Muscle of arm (tissue), 12 donors: ENCODE measurements around the gene MSTO1. TPM values are rescaled to one million over a fixed set of nuclear protein-coding genes. Genes with fewer than 3 reads are reported as not detected.
"Not testable (repeated sequence)": the region's sequence is repeated elsewhere in the genome, so short reads cannot be mapped to it uniquely, and the experiment has no call there.

Source experiments
- DNase-seq: peaks from one replicate; pipeline ENCODE4 v3.0.0-alpha.2; 2013
- polyA plus RNA-seq, 12 donors: library from polyadenylated mRNA; unstranded; fragments of 120-200 nt; gene quantifications; one replicate each; pipeline ENCODE4 v1.2.1, GENCODE V29; 2013; ENCODE audit not compliant: insufficient read length in 12 of 12

The MSTO1 gene
- polyA plus RNA-seq, 12 donors = 25.1 to 50.8 (median 33.4) TPM; not detected in 1

DNA sequence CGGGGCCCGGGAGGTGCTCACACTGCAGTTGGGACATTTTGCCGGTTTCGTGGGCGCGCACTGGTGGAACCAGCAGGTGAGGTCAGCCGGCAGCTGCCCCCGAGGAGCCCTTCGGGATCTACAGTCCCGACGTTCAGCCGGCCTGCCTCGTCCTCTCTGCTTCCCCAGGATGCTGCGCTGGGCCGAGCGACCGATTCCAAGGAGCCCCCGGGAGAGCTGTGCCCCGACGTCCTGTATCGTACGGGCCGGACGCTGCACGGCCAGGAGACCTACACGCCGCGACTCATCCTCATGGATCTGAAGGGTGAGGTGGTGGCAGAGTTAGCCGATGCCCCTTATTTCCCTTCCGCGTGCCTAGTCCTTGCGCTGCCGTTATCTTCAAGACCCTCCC, 234 bp downstream of the MSTO1 start:
- DNase-seq = not testable (repeated sequence)

DNA sequence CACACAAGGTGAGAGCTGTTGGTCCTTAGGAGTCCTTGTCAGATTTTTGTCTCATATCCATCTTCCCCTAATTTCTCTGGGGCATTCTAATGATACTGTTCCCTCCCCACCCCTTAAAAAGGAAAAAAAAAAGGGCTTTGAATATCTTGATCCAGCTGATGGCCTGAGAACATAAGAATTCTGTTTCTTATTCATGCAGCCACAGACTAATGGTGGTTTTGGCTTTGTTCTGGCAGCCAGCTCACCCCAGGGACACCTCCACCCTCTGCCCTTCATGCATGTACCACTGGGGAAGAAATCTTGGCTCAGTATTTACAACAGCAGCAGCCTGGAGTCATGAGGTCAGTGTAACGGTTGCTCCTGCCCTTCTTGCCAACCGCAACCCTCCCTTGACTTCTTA, 3.2 kb downstream of the MSTO1 start:
- DNase-seq = not testable (repeated sequence)

DNA sequence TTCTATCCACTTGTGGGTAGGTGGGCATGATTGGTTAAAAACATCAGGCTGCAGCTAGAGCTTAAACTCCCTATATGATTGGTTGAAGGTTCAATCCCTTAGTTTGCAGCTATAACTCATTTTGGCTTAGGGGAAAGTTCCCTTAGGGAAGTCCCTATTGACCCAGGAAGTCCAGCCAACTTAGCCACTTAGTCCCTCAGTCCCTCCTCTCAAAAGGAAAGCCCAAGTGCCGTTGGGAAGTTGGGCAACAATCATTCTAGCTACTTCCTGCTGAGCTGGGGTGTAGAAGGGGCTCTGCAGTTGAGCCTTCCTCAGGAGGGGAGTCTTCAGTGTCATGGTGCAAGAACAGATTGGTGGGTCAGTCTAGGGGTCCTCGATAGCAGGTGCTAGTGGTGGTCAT, 12.2 kb downstream of the MSTO1 start:
- DNase-seq = no peak

DNA sequence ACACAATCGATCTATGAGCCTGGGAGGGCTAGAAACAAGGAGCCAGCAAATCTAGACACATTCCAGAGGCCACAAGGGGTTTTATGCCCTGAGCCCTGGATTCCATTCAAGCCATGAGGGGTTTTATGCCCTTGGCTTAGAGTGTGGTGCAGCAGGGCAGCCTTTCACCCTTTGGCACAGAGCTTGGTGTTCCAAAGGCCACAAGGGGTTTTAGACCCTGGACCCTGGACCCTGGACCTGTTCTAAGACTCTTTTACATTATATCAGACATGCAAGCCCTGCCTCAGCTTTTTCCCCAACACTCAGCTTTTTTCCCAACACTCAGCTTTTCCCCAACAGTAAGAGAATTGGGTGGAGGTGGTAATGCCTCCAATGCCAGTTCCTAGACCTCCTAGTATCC, 13.3 kb downstream of the MSTO1 start:
- no peak for DNase-seq

DNA sequence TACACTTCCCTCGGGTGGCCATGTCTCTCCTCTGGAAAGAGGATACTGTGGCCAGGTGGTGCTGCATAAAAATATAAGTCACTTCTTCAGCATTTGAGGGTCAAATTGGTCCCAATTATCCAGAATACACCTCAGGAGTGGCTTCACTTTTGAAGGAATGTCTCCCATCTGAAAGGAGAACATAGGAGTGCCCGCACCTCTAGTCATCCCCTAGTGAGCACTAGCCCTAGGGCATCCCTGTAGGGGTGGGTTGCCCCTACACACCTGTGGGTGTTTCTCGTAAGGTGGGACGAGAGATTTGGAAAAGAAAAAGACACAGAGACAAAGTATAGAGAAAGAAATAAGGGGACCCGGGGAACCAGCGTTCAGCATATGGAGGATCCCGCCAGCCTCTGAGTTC, 16.4 kb downstream of the MSTO1 start:
- not testable (repeated sequence) for DNase-seq

DNA sequence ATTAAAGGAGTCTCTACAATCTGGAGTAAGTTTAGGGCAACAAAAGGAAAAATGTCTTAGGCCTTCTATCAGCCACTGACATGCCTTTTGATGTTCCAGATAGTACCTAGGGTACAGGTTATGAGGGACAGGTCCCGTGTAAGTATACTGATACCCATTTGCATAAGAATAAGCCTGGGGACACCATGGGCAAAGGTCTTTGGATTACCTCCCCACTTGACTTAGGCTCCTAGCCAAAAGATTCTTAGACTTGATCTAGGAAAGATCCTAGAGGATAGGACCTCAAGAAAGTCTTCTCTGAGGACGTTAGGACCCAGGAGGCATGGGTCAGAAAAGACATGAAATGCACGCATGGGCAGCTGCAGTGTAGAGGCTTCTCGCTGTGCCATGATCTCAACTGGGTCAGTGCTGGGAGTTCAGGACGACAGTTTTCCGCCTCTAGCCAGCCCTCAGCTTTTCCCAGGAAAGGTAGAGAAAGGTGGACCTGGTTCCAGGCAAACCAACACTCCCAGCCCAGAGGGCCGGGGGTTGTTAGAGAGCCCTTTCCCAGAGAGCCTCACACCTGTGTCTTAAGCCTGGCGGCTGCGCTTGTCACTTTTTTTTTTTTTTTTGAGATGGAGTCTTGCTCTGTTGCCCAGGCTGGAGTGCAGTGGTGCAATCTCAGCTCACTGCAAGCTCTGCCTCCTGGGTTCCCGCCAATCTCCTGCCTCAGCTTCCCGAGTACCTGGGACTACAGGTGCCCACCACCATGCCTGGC, 26.6 kb downstream of the MSTO1 start:
- no peak for DNase-seq

DNA sequence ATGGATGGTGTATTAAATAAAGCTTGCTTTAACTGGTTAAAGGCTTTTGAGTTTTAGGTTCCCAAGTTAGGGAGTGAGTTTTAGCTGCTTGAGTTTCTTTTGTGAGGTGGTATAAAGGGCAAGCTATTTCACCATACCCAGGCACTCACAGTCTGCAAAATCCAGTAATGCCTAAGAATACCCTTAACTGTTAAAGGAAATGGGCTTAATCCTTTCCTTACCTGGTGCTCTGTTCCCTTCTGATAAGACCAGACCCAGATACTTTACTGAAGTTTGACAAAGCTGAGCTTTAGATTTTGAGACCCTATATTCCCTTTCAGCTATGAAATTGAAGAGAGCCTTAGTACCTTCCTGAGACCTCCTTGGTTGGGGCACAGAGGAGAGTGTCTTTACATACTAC, 30.3 kb downstream of the MSTO1 start:
- DNase-seq = no peak

DNA sequence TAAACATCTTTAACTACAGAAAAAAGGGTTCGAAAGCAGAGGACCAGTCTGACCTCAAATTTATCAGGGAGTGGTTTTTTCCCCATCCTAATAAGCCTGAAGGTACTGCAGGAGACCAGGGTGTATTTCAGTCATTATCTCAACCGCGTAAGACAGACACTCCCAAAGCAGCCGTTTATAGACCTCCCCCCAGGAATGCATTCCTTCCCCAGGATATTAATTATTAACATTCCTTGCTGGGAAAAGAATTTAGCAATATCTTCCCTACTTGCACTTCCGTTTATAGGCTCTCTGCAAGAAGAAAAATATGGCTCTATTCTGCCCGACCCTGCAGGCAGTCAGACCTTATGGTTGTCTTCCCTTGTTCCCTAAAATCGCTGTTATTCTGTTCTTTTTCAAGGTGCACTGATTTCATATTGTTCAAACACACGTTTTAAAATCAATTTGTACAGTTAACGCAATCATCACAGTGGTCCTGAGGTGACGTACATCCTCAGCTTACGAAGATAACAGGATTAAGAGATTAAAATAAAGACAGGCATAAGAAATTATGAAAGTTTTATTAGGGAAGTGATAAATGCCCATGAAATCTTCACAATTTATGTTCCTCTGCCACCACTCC, 32.7 kb downstream of the MSTO1 start:
- DNase-seq = not testable (repeated sequence)

DNA sequence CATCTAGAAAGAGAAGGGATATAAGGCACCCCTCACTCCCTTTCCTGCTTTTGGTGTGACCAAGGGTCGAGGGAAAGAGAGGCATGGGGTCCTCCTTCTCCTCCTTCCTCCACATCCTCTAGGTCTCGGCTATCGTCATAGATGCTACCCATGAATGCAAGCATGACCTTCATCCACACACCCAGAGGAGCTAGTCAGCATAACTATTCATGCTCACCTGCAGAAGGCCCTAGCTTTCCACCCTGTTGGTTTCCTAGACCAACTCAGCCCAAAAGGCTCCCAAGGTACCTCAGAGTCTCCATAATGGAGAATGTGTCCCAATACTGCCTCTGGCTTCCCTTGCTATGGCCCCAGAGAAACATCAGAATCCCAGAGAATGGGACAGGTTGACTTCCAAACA, 33.2 kb downstream of the MSTO1 start:
- DNase-seq = no peak

DNA sequence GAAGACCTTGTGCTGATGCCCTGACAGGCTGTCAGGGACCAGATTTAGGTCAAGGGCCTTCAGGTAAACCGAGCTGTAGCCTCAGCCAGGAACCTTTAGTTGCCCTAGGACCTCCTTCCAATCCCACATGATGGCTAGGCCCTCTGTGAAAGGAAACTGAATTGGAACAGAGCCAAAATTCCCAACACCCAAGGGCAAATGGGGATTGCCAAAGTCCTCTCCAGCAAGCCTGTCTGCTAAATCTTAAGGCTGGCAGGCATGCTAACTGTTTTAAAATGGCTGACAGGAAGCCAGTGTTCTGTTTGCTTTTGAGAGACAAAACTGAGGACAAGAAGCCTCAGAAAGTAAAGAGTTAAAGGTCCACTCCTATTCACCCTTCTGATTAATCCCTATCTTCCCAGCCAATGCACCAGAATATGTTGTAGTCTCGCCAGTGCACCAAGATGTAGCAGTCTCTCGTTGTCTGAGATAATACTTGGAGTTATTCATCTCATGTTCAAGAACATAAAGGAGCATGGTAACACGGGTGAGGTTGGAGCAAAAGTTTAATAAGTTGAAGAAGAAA, 35.1 kb downstream of the MSTO1 start:
- no peak for DNase-seq

DNA sequence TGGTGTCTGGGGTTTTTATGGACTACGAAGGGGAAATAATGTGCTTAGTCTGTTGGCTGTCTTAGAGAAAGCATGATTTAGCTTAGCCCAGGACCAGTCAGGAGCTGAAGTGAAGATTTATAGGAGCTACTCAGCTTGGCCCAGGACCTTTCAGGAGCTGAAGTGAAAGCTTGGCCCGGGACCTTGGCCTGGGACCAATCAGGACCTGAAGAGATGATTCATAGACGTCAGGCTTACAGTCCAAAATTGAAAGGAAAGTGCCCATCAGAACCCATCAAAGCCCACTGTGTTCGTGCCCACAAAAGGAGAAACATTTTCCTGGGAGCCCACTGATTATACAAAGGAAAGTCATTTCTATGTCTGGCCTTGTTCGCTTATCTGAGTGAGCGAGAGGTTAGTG, 35.6 kb downstream of the MSTO1 start:
- no peak for DNase-seq

DNA sequence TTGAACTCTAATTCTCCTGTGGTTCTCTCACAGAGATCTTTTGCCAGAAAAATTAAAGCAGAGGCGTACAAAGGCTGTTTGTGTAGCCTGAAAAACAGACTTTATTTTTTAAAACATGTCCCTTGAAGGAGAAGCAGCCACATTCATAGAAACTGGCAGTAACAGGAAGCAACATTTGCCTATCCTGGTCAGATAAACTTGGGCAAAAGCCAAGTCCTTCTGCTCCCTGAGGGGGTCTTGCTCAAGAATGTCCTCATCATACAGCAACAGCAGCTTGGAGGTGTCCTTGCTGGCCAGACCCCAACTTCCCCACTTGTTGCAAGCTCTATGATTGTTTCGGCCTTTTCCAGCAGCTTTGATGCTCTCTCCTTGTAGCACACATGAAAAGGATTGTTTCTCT, 36.3 kb downstream of the MSTO1 start:
- no peak for DNase-seq

DNA sequence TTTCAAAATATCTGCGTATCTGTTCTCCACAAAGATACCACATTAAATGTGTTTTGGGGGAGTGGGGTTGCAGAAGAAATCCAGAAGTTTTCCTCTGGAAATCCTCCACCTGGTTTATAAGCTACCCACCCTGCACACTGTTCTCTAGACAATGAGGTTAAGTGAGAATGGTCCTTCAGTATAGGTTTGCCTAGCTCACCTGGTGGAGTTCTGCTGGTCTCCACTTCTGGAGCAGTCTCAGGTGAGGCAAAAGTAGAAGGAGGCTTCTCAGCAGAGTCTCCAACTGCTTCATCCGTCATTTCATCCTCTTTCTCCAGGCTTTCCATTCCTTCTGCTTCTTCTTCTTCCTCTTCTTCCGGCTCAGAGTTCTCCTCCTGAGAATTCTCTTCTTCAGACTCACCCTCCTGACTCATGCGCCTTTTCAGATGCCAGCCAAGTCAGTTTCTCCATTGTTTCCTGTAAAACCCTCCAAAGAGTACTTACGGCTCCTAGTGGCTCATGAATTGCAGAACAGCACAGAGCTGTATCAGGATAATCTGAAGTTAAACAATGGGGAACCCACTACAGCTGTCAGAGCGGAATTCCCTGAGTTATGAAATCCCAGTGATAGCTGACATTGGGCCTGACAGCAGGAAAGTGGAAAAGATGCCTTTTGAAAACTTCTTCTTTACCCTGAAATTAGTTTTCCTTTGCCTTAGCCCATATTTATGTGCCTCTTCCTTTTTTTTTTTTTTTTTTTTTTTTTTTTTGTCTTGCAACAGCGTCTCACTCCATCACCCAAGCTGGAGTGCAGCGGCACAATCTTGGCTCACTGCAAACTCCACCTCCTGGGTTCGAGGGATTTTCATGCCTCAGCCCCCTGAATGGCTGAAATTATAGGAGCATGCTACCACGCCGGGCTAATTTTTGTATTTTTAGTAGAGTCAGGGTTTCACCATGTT, 38.5 kb downstream of the MSTO1 start:
- no peak for DNase-seq

DNA sequence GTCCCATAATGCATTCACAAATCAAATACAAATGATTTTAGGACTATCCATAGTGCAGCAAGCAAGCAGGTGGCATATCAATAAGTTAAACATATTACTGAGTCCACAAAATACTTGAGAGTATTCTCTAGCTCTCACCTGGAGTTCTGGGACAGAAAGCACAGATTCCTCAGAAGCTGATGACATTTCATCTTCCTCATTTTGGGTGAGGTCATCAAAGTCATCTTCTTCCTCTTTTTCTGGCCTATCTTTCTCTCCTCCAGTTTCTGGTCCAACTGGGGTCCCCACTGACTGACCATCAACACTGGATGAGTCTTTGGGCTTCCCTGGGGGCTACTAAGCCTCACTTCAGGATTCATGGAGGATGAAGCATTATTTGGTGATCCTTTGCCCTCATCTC, 39.7 kb downstream of the MSTO1 start:
- DNase-seq = no peak

DNA sequence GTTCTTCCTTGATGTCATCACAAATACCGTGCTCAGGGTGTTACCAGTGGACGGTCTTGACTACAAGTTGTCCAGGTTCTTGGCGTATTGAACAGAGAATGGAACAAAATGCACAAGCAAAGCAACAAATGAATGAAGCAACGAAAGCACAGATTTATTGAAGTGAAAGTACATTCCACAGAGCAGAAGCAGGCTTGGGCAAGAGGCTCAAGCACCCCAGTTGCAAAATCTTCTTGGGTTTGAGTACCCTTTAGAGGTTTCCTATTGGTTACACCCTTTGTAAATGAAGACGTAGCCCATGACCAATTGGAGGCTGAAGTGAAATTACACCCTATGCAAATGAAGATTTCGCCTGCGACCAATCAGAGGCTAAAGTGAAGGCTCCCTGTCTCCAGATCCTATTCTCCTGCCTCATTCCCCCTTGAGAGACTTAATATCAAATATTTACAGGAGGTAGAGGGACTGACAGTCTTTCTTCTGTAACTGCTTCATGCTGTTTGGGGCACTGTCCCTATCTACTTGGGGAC, 40.3 kb downstream of the MSTO1 start:
- no peak for DNase-seq

DNA sequence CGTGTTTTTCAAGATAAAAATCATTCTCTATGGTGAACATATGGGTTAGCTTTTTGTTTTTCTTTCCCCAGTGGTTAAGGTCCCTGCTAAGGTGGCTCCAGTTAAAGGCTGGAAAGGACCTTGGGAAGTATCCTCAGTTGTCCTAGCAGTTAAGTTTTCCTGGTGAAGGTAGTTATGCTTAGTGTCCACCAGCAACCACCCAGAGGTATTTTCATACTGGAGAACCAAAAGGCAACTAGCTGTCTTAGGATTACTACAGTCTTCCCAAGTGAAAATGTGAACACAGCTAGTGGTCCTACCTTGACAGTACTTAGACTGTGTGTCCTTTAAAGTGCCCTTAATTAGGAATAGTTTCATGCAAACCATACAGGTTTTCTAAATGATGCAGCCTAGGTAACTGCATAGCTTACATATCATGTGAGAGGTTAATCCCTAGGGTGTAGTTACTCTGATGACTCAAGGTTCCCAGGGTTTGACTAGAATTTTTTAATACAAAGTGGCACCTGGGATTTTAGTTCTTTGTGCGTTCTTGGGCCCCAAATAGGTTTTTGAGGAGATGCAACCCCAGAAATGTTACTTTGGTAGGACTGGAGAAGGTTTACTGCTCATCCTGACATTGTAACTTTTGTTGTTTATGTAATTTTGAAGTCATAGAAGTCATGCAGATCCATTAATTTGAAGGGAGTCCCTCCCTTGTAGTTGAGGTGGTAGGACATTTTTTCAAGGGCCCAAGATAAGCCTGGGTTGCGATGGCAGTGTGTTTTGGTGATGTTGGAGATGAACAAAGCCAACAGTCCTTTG, 42.0 kb downstream of the MSTO1 start:
- no peak for DNase-seq

DNA sequence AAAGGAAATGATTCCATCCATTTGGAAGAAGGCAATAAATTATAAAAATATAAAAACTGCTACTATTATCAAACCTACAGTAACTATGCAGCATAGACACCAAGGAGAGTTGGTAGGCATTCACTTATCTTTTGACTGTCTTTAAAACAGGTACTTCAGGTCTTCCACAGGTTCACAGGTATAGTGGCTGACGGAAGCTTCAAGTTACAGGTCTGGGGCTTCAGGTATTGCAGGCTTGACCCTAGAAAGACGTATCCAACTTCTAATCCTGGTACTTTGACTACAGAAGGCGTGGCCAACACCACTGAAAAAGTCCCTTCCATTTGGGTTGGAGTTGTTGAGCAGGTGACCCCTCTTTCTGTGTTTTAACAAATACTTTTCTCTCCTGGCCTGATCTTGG, 42.9 kb downstream of the MSTO1 start:
- DNase-seq = no peak

DNA sequence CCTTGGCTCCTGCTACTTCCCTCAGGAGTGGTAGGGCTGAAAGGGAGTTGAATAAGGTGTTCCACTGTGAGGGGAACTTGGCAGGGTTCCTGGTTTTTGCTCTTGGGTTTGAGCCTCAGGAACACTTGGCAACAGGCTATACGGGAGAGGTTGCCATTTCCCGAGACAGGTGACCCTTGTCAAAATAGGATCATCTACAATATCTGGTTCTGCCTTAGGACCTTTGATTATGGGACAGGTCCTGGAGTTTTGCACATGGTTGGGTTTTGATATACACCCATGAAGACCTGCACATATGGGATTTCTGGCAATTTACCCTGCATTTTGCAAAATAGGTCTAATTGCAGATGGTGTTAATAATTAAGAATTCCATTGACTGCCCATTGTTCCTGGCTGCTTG, 47.4 kb downstream of the MSTO1 start:
- DNase-seq = no peak

DNA sequence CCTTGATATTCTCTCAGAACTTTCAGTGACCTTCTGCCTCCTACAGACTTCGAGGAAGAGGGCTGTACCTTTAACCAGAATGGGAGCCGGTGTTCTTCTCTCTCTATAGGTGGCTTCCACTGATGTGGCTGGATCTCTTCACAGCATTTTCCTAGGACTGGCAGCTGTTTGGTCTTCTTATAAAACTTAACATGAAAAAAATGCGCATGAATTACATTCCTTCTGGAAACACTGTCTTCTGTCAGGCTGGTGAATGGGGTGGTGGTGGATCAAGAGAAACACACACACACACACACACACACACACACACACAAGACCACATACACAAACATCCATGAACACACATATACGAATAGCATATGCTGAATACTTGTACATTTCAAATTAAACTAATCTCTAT, 51.2 kb downstream of the MSTO1 start:
- not testable (repeated sequence) for DNase-seq
